Activated B cell treated with CpG ODN at 0.5 μM for 24 hours (primary cell): ENCODE measurements around the gene MAB21L2. TPM values are rescaled to one million over a fixed set of nuclear protein-coding genes. Genes with fewer than 3 reads are reported as not detected.
"Not testable (repeated sequence)": the region's sequence is repeated elsewhere in the genome, so short reads cannot be mapped to it uniquely, and the experiment has no call there.

Source experiments
- ATAC-seq: fragments of 200-7000 bp; cut with Tn5 transposase; one replicate; pipeline ENCODE4 v1.10.0; 2021; ENCODE audit warnings: low read depth, mild to moderate bottlenecking, moderate library complexity
- CTCF ChIA-PET: fragments of 350-600 bp; sonication (Branson Sonifier 250); formaldehyde crosslinking; loops from one replicate; lab custom pipeline; 2021; ENCODE audit warnings: antibody characterized with exemption; lab: Charles Lee
- POLR2A ChIA-PET: fragments of 350-600 bp; sonication (Branson Sonifier 250); formaldehyde crosslinking; loops from one replicate; lab custom pipeline; 2021; ENCODE audit warnings: antibody characterized with exemption; lab: Charles Lee
- DNase-seq: peaks from one replicate; pipeline ENCODE4 v3.0.0; 2022
- H3K27ac Mint-ChIP-seq: one replicate; pipeline ENCODE4 v1.8.0; 2020; ENCODE audit warnings: mixed read lengths
- H3K27me3 Mint-ChIP-seq: one replicate; pipeline ENCODE4 v1.8.0; 2021; ENCODE audit warnings: mixed read lengths
- H3K36me3 Mint-ChIP-seq: one replicate; pipeline ENCODE4 v1.8.0; 2021; ENCODE audit warnings: low read depth, mixed read lengths
- H3K4me1 Mint-ChIP-seq: one replicate; pipeline ENCODE4 v1.8.0; 2021; ENCODE audit warnings: mixed read lengths
- H3K4me3 Mint-ChIP-seq: one replicate; pipeline ENCODE4 v1.8.0; 2020; ENCODE audit warnings: mild to moderate bottlenecking, mixed read lengths
- H3K9me3 Mint-ChIP-seq: one replicate; pipeline ENCODE4 v1.8.0; 2020; ENCODE audit warnings: mixed read lengths
- CTCF ChIP-seq: fragments of 200-600 bp; IDR thresholded peaks from one replicate; pipeline ENCODE4 v1.8.0; 2022; ENCODE audit warnings: antibody characterized with exemption, mild to moderate bottlenecking
- intact Hi-C: fragments of 100-400 bp; cut with micrococcal nuclease; formaldehyde crosslinking; loops from one replicate; pipeline ENCODE4 v1.15.1; 2024
- total RNA-seq: library from RNA; stranded (reverse); gene quantifications from 2 replicates; pipeline ENCODE4 v1.2.3, GENCODE V29; 2022

MAB21L2 gene
- total RNA-seq, 1 donor from 2014 or later: not detected

GRCh38 chr4:150540959-150541360, 41.0 kb upstream of the MAB21L2 start:
- ChIA-PET POLR2A (no interaction called here), CTCF (no interaction called here)
- Mint-ChIP-seq H3K9me3 (no peaks in the 10 kb centered on the region), H3K27ac (no peak overlapping the region), H3K27me3 (no peaks in the 10 kb centered on the region), H3K4me3 (no peak overlapping the region), H3K36me3 (peaks cover 16% of the 10 kb centered on the region), H3K4me1 (no peaks in the 10 kb centered on the region)
- no peak for TF ChIP-seq CTCF
- intact Hi-C loops: no loop called here
- ATAC-seq (no peak), DNase-seq (no peak)

DNA sequence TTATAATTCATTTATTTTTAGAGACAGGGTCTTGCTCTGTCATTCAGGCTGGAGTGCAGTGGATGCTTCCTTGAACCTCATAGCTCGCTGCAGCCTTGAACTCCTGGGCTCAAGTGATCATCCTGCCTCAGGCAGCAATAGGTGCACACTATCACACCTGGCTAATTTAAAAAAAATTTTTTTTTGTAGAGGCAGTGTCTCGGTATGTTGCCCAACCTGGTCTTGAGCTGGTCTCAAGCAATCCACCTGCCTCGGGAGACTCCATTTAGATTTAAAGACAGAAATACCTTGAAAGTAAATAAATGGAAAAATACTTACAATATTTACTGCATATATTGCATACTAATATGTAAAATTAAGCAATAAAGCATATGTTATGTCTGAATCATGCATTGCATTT, 40.3 kb upstream of the MAB21L2 start:
- H3K9me3 Mint-ChIP-seq: no peaks in the 10 kb centered on the region
- CTCF ChIA-PET: no interaction called here
- intact Hi-C loops: no loop called here

GRCh38 chr4:150543042-150543441, 38.9 kb upstream of the MAB21L2 start:
- intact Hi-C loops: no loop called here
- no peak for TF ChIP-seq CTCF
- DNase-seq (no peak), ATAC-seq (no peak)
- ChIA-PET CTCF (no interaction called here), POLR2A (no interaction called here)
- Mint-ChIP-seq H3K27me3 (no peaks in the 10 kb centered on the region), H3K27ac (no peak overlapping the region), H3K4me3 (no peak overlapping the region), H3K9me3 (no peaks in the 10 kb centered on the region), H3K36me3 (peaks cover 5% of the 10 kb centered on the region), H3K4me1 (no peaks in the 10 kb centered on the region)

More for the DNA sequence above, 40.3 kb upstream of the MAB21L2 start:
- no peaks in the 10 kb centered on the region for H3K4me1 Mint-ChIP-seq
- H3K4me3 Mint-ChIP-seq: no peak overlapping the region
- no peaks in the 10 kb centered on the region for H3K27me3 Mint-ChIP-seq
- peaks cover 14% of the 10 kb centered on the region for H3K36me3 Mint-ChIP-seq
- DNase-seq: no peak
- POLR2A ChIA-PET: no interaction called here
- no peak overlapping the region for H3K27ac Mint-ChIP-seq
- TF ChIP-seq CTCF: no peak
- no peak for ATAC-seq

DNA sequence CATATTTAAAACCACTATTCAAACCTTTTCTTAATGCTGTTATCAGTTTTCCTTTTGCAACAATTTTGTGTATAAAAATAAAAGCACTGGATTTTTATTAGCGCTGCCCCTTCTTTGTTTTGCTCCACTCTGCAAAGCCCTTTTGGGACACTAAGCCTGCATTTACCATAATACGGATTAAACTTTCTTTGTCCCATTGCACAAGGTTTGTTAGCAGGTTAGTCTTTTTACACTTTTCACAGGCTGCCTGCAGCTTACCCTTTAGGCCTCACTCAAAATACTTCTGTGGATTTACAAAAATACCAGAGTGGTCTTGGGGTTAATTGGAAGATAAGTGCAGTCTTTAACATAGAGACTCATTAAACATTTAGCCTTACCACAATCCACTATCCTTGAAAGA, 35.7 kb upstream of the MAB21L2 start:
- H3K4me3 Mint-ChIP-seq: no peak overlapping the region
- no peak overlapping the region for H3K27ac Mint-ChIP-seq
- no peak for TF ChIP-seq CTCF
- no peaks in the 10 kb centered on the region for H3K27me3 Mint-ChIP-seq
- DNase-seq: no peak
- no peaks in the 10 kb centered on the region for H3K9me3 Mint-ChIP-seq
- intact Hi-C loops: no loop called here
- CTCF ChIA-PET: no interaction called here
- no peak for ATAC-seq
- no peaks in the 10 kb centered on the region for H3K4me1 Mint-ChIP-seq
- POLR2A ChIA-PET: no interaction called here
- no peaks in the 10 kb centered on the region for H3K36me3 Mint-ChIP-seq

GRCh38 chr4:150547154-150547838, 34.7 kb upstream of the MAB21L2 start:
- Mint-ChIP-seq H3K9me3 (no peaks in the 10 kb centered on the region), H3K36me3 (peaks cover 5% of the 10 kb centered on the region), H3K27me3 (no peaks in the 10 kb centered on the region), H3K27ac (no peak overlapping the region), H3K4me3 (no peak overlapping the region), H3K4me1 (no peaks in the 10 kb centered on the region)
- CTCF ChIA-PET: no interaction called here
- intact Hi-C loops: no loop called here
- no peak for TF ChIP-seq CTCF
- no peak for DNase-seq
- no peak for ATAC-seq
- POLR2A ChIA-PET: no interaction called here

DNA sequence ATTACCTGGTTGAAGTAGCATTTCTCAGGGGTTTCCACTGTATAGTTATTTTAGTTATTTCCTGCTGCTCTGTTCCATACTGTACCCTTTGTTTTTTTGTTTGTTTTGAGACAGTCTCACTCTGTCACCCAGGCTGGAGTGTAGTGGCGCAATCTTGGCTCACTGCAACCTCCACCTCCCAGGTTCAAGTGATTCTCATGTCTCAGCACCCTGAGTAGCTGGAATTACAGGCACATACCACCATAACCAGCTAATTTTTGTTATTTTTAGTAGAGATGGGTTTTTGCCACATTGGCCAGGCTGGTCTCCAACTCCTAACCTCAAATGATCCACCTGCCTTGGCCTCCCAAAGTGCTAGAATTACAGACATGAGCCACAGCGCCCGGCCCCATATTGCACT, 24.1 kb upstream of the MAB21L2 start:
- H3K9me3 Mint-ChIP-seq, H3K27me3 Mint-ChIP-seq, intact Hi-C loops, POLR2A ChIA-PET, CTCF ChIA-PET, ATAC-seq, H3K4me1 Mint-ChIP-seq, DNase-seq, H3K4me3 Mint-ChIP-seq, H3K27ac Mint-ChIP-seq: not testable (repeated sequence)
- peaks cover 24% of the 10 kb centered on the region for H3K36me3 Mint-ChIP-seq
